GM19438 (cell line): Measurements from ENCODE around the gene HELT.
"Not testable (repeated sequence)": the region's sequence is repeated elsewhere in the genome, so short reads cannot be mapped to it uniquely, and the experiment has no call there.

Experiments used
- ATAC-seq: cut with Tn5 transposase; IDR thresholded peaks from one replicate; pipeline ENCODE4 v1.9.1; 2021; ENCODE audit warnings: low read depth; ENCODE audit not compliant: unreplicated experiment

HELT gene

GRCh38 chr4:185017964-185018772 is at the start of gene HELT:
HELT (plus strand) TSS chr4:185018490; CDS start chr4:185018929, 439 bp downstream.
- ATAC-seq: no peak

GRCh38 chr4:184968784-184969201 is 49.5 kb upstream of the HELT start:
- no peak for ATAC-seq

GRCh38 chr4:184969610-184970009 is 48.7 kb upstream of the HELT start:
- ATAC-seq: no peak

- ATAC-seq: no peak
These were observed 45.3 kb upstream of the HELT start for GRCh38 chr4:184972991-184973390.

GRCh38 chr4:184976348-184976747 is 41.9 kb upstream of the HELT start:
- not testable (repeated sequence) for ATAC-seq

GRCh38 chr4:184977747-184978146 is 40.5 kb upstream of the HELT start:
- no peak for ATAC-seq

GRCh38 chr4:184978211-184978610 is 40.1 kb upstream of the HELT start:
- ATAC-seq: no peak

- no peak for ATAC-seq
These were observed 38.7 kb upstream of the HELT start for GRCh38 chr4:184979461-184980124.

GRCh38 chr4:184980261-184980660 is 38.0 kb upstream of the HELT start:
- ATAC-seq: no peak

GRCh38 chr4:184983672-184984356 is 34.5 kb upstream of the HELT start:
- ATAC-seq: peak; percentile 94

- no peak for ATAC-seq
These were observed 30.7 kb upstream of the HELT start for GRCh38 chr4:184987493-184988031.

GRCh38 chr4:184988611-184989010 is 29.7 kb upstream of the HELT start:
- no peak for ATAC-seq

GRCh38 chr4:184989283-184989682 is 29.0 kb upstream of the HELT start:
- ATAC-seq: not testable (repeated sequence)

GRCh38 chr4:184990131-184990530 is 28.2 kb upstream of the HELT start:
- not testable (repeated sequence) for ATAC-seq

- no peak for ATAC-seq
These were observed 26.4 kb upstream of the HELT start for GRCh38 chr4:184991860-184992259.

- no peak for ATAC-seq
These were observed 25.9 kb upstream of the HELT start for GRCh38 chr4:184992422-184992821.

GRCh38 chr4:184993247-184993646 is 25.0 kb upstream of the HELT start:
- no peak for ATAC-seq

GRCh38 chr4:184994010-184994622 is 24.2 kb upstream of the HELT start:
- no peak for ATAC-seq

- no peak for ATAC-seq
These were observed 23.7 kb upstream of the HELT start for GRCh38 chr4:184994623-184995010.

GRCh38 chr4:184997656-184998055 is 20.6 kb upstream of the HELT start:
- ATAC-seq: not testable (repeated sequence)

- ATAC-seq: no peak
These were observed 15.5 kb upstream of the HELT start for GRCh38 chr4:185002784-185003183.
